Effector memory CD4-positive, alpha-beta T cell (primary cell): ENCODE data around the gene LY6G6F.

ENCODE experiments used
- DNase-seq, 3 donors: peaks; one replicate each; pipeline ENCODE4 v3.0.0-alpha.2; 2020
- H3K27ac ChIP-seq: 2 replicates; pipeline ENCODE4 v1.7.0; 2013; ENCODE audit warnings: mild to moderate bottlenecking, low read length, moderate library complexity; ENCODE audit not compliant: insufficient read depth, poor library complexity, severe bottlenecking
- H3K27me3 ChIP-seq: replicated peaks from 2 replicates; pipeline ENCODE4 v1.7.0; 2013; ENCODE audit warnings: mild to moderate bottlenecking, low read length; ENCODE audit not compliant: insufficient read depth, control insufficient read depth, poor library complexity, severe bottlenecking
- H3K36me3 ChIP-seq: 2 replicates; pipeline ENCODE4 v1.7.0; 2013; ENCODE audit warnings: mild to moderate bottlenecking, low read length, moderate library complexity; ENCODE audit not compliant: control insufficient read depth, insufficient read depth
- H3K4me1 ChIP-seq: 2 replicates; pipeline ENCODE4 v1.7.0; 2013; ENCODE audit warnings: low read length, mild to moderate bottlenecking; ENCODE audit not compliant: control insufficient read depth, insufficient read depth, poor library complexity, severe bottlenecking
- H3K4me3 ChIP-seq: 2 replicates; pipeline ENCODE4 v1.7.0; 2013; ENCODE audit warnings: low read length, low read depth, mild to moderate bottlenecking; ENCODE audit not compliant: insufficient read depth, poor library complexity, severe bottlenecking
- H3K9me3 ChIP-seq: 2 replicates; pipeline ENCODE4 v1.7.0; 2013; ENCODE audit warnings: mild to moderate bottlenecking, low read length, moderate library complexity; ENCODE audit not compliant: control insufficient read depth

The LY6G6F gene

DNA sequence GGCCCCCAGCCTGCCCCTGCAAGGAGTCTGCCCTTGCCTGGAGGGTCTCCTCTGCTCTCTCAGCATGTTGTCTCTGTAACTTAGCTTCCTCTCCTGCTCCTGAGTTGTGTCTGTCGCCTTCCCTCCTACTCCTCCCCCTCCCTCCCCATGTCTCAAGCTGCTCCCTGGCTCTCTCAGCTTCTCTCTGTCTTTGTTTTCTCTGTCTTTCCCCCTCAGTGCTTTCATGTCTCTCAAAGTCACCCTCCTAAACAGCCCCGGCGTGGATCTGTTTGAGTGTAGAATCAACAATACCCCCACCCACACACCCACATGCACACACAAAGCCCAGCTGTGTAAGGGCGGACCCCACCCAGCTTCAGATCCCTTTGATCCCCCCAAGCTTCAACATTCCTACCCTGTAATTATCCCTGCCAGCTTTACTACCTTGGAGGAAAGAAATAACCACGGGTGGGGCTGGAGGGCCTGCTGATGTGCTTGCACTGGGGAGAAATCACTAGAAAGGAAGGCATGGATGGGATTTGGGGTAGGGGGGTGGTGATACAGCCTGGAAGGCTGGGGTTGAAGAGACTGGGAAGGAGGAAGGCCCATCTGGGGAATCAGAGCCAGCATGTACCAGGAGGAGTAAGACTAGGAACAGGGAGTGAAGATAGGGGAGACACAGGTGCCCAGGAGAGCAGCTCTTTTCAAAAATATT, 7.5 kb downstream of the LY6G6F start:
- no peak for DNase-seq
- H3K4me1 ChIP-seq, result peaks cover 3% of the 10 kb centered on the region

DNA sequence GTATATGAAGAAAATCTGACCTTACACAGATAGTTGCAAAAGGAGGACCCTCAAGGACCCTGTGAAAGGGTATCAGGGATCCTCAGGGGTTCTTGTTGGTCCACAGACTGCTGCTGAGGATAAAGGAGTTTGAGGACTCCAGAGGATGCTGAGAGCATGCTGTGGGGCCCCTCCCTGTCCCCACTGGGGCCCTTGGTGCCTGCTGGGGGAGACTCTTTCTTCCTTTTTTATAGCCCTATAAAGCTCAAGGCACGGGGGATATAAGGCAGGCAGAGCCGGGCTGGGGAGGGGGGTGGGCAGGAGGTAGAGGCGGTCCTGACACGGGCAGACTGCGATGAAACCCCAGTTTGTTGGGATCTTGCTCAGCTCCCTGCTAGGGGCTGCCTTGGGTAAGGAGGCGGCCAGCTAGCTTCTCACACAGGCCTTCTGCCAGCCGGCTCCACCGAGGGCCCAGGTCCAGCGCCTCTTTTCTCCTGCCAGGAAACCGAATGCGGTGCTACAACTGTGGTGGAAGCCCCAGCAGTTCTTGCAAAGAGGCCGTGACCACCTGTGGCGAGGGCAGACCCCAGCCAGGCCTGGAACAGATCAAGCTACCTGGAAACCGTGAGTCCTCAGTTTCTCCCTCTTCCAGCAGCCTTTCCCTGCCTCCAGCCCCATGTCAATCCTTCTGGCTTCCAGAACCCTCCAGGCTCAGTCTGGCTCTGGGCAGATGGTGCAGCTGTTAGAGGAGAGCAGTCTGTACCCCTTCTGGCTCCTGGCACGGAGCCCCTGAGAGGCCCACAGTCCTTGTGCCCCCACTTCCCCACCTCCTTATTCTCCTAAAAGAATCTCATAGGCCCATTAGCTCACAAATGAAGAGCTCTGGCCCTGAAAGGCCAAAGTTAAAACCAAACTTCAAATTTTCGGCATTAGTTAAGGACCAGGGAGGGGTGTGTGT, 8.6 kb downstream of the LY6G6F start, which contains the start of gene LY6G6D:
LY6G6D (plus strand) TSS at position 327 of the 937 bp plus-strand sequence; CDS start at position 335, 8 bp downstream.
- H3K4me3 ChIP-seq, result no peak within 1 kb of the TSS
- no peaks in the 10 kb centered on the region for H3K27me3 ChIP-seq
- no peak within 1 kb of the TSS for H3K27ac ChIP-seq
- no peak for DNase-seq
- peaks cover 3% of the 10 kb centered on the region for H3K4me1 ChIP-seq
- no peaks in the 10 kb centered on the region for H3K9me3 ChIP-seq
- no peaks in the 10 kb centered on the region for H3K36me3 ChIP-seq

More for the DNA sequence above, 7.5 kb downstream of the LY6G6F start:
- H3K27me3 ChIP-seq, result no peaks in the 10 kb centered on the region
- H3K36me3 ChIP-seq, result no peaks in the 10 kb centered on the region
- no peaks in the 10 kb centered on the region for H3K9me3 ChIP-seq
- no peak overlapping the region for H3K27ac ChIP-seq
- H3K4me3 ChIP-seq, result no peak overlapping the region

GRCh38 chr6:31717499-31718222, 11.0 kb downstream of the LY6G6F start:
- DNase-seq, result no peak
- H3K27me3 ChIP-seq, result no peaks in the 10 kb centered on the region
- no peak overlapping the region for H3K27ac ChIP-seq
- H3K4me3 ChIP-seq, result no peak overlapping the region
- no peaks in the 10 kb centered on the region for H3K36me3 ChIP-seq
- H3K4me1 ChIP-seq, result no peaks in the 10 kb centered on the region
- H3K9me3 ChIP-seq, result no peaks in the 10 kb centered on the region

DNA sequence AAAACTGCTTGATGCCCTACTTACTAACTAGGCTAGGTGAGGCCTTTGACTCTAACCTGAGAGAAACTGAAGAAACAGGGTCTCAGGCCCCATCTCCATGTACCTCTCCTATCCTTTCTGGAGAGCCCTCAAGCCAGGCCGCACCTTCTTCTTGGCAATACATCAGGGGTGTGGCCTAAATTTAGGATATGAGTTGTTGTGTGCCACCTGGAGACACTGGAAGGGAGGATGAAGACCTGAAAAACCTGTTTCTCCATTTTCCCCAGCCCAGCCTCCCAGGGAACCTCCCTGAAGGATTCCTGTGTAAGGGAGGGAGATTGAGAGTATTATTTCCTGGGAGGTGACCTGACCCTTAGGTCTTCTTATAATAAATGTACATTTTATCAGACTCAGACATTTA, 11.6 kb downstream of the LY6G6F start:
- Histone ChIP-seq H3K27me3 (no peaks in the 10 kb centered on the region), H3K4me3 (no peak overlapping the region), H3K36me3 (no peaks in the 10 kb centered on the region), H3K4me1 (no peaks in the 10 kb centered on the region), H3K27ac (no peak overlapping the region), H3K9me3 (no peaks in the 10 kb centered on the region)
- no peak for DNase-seq

DNA sequence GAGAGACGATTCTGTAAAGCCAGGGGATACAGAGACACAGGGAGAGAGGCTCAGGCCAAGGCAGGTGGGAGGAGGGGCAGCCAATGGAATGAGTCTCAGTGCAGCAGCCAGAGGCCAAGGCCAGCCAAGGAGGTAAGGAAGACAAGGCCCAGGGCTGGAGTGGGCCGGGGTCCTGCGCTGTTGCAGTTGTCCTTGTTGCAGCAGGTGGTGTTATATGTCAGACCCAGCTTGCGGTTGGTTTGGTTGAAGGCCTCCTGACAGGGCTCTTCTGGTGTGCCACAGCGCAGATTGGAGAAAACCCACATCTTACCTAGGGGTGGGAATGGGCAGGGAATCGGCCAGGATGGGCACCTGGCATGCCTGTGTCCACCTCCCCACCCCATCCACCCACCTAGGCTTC, 12.3 kb downstream of the LY6G6F start:
- no peak overlapping the region for H3K27ac ChIP-seq
- H3K9me3 ChIP-seq, result no peaks in the 10 kb centered on the region
- no peaks in the 10 kb centered on the region for H3K27me3 ChIP-seq
- no peak overlapping the region for H3K4me3 ChIP-seq
- H3K4me1 ChIP-seq, result no peaks in the 10 kb centered on the region
- H3K36me3 ChIP-seq, result no peaks in the 10 kb centered on the region
- no peak for DNase-seq

- DNase-seq, result no peak
- no peak overlapping the region for H3K4me3 ChIP-seq
- H3K36me3 ChIP-seq, result no peaks in the 10 kb centered on the region
- H3K9me3 ChIP-seq, result no peaks in the 10 kb centered on the region
- no peaks in the 10 kb centered on the region for H3K4me1 ChIP-seq
- H3K27ac ChIP-seq, result no peak overlapping the region
- H3K27me3 ChIP-seq, result no peaks in the 10 kb centered on the region
Measured at GRCh38 chr6:31720196-31720770, 13.6 kb downstream of the LY6G6F start.

GRCh38 chr6:31721351-31722020, 14.8 kb downstream of the LY6G6F start, which contains the start of gene LY6G6C:
TSS of gene LY6G6C (minus strand) at chr6:31721746. CDS start at chr6:31721679, 67 bp downstream.
- Histone ChIP-seq H3K27ac (no peak within 1 kb of the TSS), H3K4me3 (no peak within 1 kb of the TSS), H3K9me3 (no peaks in the 10 kb centered on the region), H3K36me3 (no peaks in the 10 kb centered on the region), H3K4me1 (no peaks in the 10 kb centered on the region), H3K27me3 (no peaks in the 10 kb centered on the region)
- DNase-seq, result no peak

DNA sequence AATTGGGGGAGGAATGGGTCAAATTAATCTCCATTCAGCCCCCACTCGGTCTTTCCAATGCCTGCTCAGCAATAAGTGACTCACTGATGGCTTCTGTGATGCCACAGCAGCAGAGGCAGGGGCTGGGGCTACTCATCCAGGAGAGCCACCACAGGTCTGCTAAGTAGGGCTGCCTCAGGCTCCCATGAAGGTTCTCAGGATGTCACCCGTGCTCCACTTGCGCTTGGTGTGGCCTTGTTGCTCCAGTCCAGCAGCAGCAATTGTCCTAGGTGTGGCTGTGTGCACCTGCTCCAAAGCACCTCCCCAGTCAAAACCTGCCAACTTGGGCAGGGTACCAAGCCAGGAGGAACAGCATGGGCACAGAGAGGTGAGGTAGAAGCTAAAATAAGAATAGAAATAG, 15.5 kb downstream of the LY6G6F start:
- DNase-seq, result no peak
- Histone ChIP-seq H3K36me3 (no peaks in the 10 kb centered on the region), H3K27ac (no peak overlapping the region), H3K9me3 (no peaks in the 10 kb centered on the region), H3K4me3 (no peak overlapping the region), H3K4me1 (no peaks in the 10 kb centered on the region), H3K27me3 (no peaks in the 10 kb centered on the region)

DNA sequence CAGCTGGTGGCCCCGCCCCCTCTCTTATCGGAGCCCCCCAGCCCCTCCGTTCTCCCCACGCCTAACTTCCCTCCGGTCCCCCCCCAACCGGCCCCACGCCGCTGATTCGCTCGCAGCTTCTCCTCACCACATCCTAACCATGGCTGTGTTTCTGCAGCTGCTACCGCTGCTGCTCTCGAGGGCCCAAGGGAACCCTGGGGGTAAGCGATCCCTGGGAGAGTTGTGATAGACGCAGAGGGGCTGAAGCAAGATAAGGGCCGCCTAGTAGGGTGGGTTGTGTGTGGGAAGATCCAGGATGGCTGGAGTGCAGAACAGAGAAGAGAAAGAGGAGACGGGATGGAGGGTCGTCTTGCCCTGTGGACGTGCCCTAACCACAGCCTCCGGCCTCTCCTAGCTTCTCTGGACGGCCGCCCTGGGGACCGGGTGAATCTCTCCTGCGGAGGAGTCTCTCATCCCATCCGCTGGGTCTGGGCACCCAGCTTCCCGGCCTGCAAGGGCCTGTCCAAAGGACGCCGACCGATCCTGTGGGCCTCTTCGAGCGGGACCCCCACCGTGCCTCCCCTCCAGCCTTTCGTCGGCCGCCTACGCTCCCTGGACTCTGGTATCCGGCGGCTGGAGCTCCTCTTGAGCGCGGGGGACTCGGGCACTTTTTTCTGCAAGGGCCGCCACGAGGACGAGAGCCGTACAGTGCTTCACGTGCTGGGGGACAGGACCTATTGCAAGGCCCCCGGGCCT, 16.7 kb downstream of the LY6G6F start, which contains the start of gene MPIG6B:
MPIG6B (plus strand) TSS at position 129 of the 735 bp plus-strand sequence; CDS start at position 140, 11 bp downstream.
- H3K27me3 ChIP-seq, result no peaks in the 10 kb centered on the region
- peaks cover under 1% of the 10 kb centered on the region for H3K4me1 ChIP-seq
- H3K27ac ChIP-seq, result no peak within 1 kb of the TSS
- H3K9me3 ChIP-seq, result no peaks in the 10 kb centered on the region
- no peak within 1 kb of the TSS for H3K4me3 ChIP-seq
- H3K36me3 ChIP-seq, result no peaks in the 10 kb centered on the region
- DNase-seq, result no peak
